Suprapubic skin (tissue), 4 donors: ENCODE data around the gene PNPLA2. TPM values are rescaled to one million over a fixed set of nuclear protein-coding genes. Genes with fewer than 3 reads are reported as not detected.

Experiments
- DNase-seq, 2 donors: peaks; one replicate each; pipeline ENCODE4 v3.0.0-alpha.2; 2019; ENCODE audit warnings: low spot score in 2 of 2
- H3K27ac ChIP-seq: fragments of 200-600 bp; sonication (generic); one replicate; pipeline ENCODE4 v1.5.1; 2019
- H3K27me3 ChIP-seq: fragments of 200-600 bp; sonication (generic); one replicate; pipeline ENCODE4 v1.5.1; 2019
- H3K36me3 ChIP-seq: fragments of 200-600 bp; sonication (generic); one replicate; pipeline ENCODE4 v1.5.1; 2019
- H3K4me1 ChIP-seq: fragments of 200-600 bp; sonication (generic); one replicate; pipeline ENCODE4 v1.5.1; 2019
- H3K4me3 ChIP-seq: fragments of 200-600 bp; sonication (generic); one replicate; pipeline ENCODE4 v1.5.1; 2019; ENCODE audit warnings: mild to moderate bottlenecking
- H3K9me3 ChIP-seq: fragments of 200-600 bp; sonication (generic); one replicate; pipeline ENCODE4 v1.5.1; 2019
- CTCF ChIP-seq, 2 donors: fragments of 200-600 bp in 1 of 2; fragments of 450-650 bp in 1 of 2; sonication (generic) in 1 of 2; IDR thresholded peaks; one replicate each; pipeline ENCODE4 v1.5.1; 2016 to 2019; ENCODE audit warnings: antibody characterized with exemption in 2 of 2, mild to moderate bottlenecking in 1 of 2, moderate library complexity in 1 of 2
- EP300 ChIP-seq: sonication (generic); formaldehyde crosslinking; IDR thresholded peaks from one replicate; pipeline ENCODE4 v1.6.1; 2017; ENCODE audit warnings: antibody characterized with exemption
- POLR2A ChIP-seq, 2 donors: fragments of 450-650 bp; IDR thresholded peaks; one replicate each; pipeline ENCODE4 v1.6.1; 2017; ENCODE audit warnings: antibody characterized with exemption in 2 of 2, mild to moderate bottlenecking in 2 of 2, moderate library complexity in 2 of 2
- POLR2AphosphoS5 ChIP-seq, 3 donors: sonication (generic); formaldehyde crosslinking; IDR thresholded peaks; one replicate each; pipeline ENCODE4 v1.6.1; 2017; ENCODE audit warnings: antibody characterized with exemption in 3 of 3
- WGBS: methylation state at CpG from one replicate; pipeline ENCODE4 v1.1.5; 2018; 5-methylcytosine and 5-hydroxymethylcytosine counted together
- total RNA-seq, 4 donors: library from RNA; depleted of rRNA; stranded (reverse); fragments of >200 nt; gene quantifications; one replicate each; pipeline ENCODE4 v1.1.0, GENCODE V29; 2016

The PNPLA2 gene
- total RNA-seq, 4 donors from 2014 or later = 74.9 to 117 (median 85.9) TPM

GRCh38 chr11:839280-839623 lies 20.5 kb downstream of the PNPLA2 start:
- no peak for DNase-seq
- Histone ChIP-seq H3K36me3 (peaks cover 44% of the 10 kb centered on the region), H3K9me3 (no peaks in the 10 kb centered on the region), H3K27me3 (no peaks in the 10 kb centered on the region), H3K4me1 (peaks cover 61% of the 10 kb centered on the region), H3K27ac (no peak overlapping the region), H3K4me3 (no peak overlapping the region)
- WGBS = 90% methylated on average over 4 of the region's 5 CpGs
- TF ChIP-seq POLR2A (IDR thresholded peaks at IDR 0.05) = no peak
- no peak for TF ChIP-seq POLR2AphosphoS5 (IDR thresholded peaks at IDR 0.05)
- no peak for TF ChIP-seq CTCF (IDR thresholded peaks at IDR 0.05)
- TF ChIP-seq EP300 = no peak

- Histone ChIP-seq H3K27me3 (no peaks in the 10 kb centered on the region), H3K4me3 (peak overlapping the region; percentile 87), H3K9me3 (no peaks in the 10 kb centered on the region), H3K27ac (no peak overlapping the region), H3K4me1 (peaks cover 61% of the 10 kb centered on the region), H3K36me3 (peaks cover 44% of the 10 kb centered on the region)
- WGBS = 73% methylated on average over 16 of the region's 25 CpGs
- no peak for DNase-seq
- TF ChIP-seq POLR2AphosphoS5 (IDR thresholded peaks at IDR 0.05) = no peak
- no peak for TF ChIP-seq EP300
- TF ChIP-seq POLR2A (IDR thresholded peaks at IDR 0.05) = no peak
- no peak for TF ChIP-seq CTCF (IDR thresholded peaks at IDR 0.05)
These were observed 21.3 kb downstream of the PNPLA2 start for GRCh38 chr11:839875-840617.

GRCh38 chr11:841981-842369 lies 23.3 kb downstream of the PNPLA2 start:
- Histone ChIP-seq H3K27ac (peak overlapping the region; percentile 97), H3K9me3 (no peaks in the 10 kb centered on the region), H3K36me3 (peaks cover 35% of the 10 kb centered on the region), H3K27me3 (no peaks in the 10 kb centered on the region), H3K4me3 (peak overlapping the region; percentile 87), H3K4me1 (peaks cover 75% of the 10 kb centered on the region)
- no peak for TF ChIP-seq CTCF (IDR thresholded peaks at IDR 0.05)
- TF ChIP-seq POLR2A (IDR thresholded peaks at IDR 0.05) = no peak
- no peak for TF ChIP-seq EP300
- no peak for TF ChIP-seq POLR2AphosphoS5 (IDR thresholded peaks at IDR 0.05)
- WGBS = 1% methylated on average over 11 of the region's 27 CpGs
- DNase-seq = no peak

DNA sequence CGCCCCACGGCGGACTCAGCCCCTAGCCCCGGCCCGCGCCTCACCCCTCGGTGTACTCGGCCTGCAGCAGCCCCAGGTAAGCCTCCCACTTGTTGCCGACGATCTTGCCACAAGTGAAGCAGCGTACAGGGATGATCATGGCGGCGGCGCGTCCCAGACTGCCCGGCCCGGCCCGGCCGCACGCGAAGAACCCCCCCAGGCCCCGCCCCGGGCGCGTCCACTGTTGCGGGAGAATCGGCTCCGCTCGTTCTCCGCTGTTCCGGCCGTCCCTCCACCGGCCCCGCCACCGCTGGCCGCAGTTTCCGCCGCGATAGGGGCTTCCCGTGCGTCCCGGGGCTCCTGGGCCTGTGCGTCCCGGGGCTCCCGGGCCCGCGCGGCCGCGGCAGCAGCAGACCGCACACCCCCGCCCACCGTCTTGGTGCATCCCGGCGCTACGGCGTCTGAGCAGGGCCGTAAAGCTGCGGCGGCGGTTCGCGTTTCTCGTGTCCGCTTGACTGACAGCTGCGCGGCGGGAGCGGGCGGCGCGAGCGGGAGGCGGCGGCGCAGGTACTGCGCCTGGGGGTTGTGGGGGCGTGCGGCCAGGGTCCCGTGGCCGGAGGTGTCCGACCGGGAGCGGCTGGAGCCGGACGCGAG lies 23.8 kb downstream of the PNPLA2 start, which contains the start of the genes POLR2L and TSPAN4:
Gene POLR2L, minus strand, starts transcription at position 160 of the 633 bp plus-strand sequence. Its CDS starts 21 bp downstream, at position 139.
Gene TSPAN4, plus strand, starts transcription at position 483 of the 633 bp plus-strand sequence. CDS start 7,453 bp downstream, outside the sequence.
- Histone ChIP-seq H3K36me3 (peaks cover 30% of the 10 kb centered on the region), H3K4me1 (peaks cover 77% of the 10 kb centered on the region), H3K9me3 (no peaks in the 10 kb centered on the region), H3K27me3 (no peaks in the 10 kb centered on the region), H3K27ac (peak within 1 kb of the TSS; percentile 97), H3K4me3 (peak within 1 kb of the TSS; percentile 87)
- DNase-seq = peak; percentile 95 to 98
- no CpG with 5 or more reads among the region's 87 CpGs for WGBS
- TF ChIP-seq EP300 = no peak
- TF ChIP-seq POLR2A (IDR thresholded peaks at IDR 0.05) = peak; percentile 75 to 91
- TF ChIP-seq CTCF (IDR thresholded peaks at IDR 0.05) = no peak
- peak; percentile 30 to 95 (median 56) for TF ChIP-seq POLR2AphosphoS5 (IDR thresholded peaks at IDR 0.05)

DNA sequence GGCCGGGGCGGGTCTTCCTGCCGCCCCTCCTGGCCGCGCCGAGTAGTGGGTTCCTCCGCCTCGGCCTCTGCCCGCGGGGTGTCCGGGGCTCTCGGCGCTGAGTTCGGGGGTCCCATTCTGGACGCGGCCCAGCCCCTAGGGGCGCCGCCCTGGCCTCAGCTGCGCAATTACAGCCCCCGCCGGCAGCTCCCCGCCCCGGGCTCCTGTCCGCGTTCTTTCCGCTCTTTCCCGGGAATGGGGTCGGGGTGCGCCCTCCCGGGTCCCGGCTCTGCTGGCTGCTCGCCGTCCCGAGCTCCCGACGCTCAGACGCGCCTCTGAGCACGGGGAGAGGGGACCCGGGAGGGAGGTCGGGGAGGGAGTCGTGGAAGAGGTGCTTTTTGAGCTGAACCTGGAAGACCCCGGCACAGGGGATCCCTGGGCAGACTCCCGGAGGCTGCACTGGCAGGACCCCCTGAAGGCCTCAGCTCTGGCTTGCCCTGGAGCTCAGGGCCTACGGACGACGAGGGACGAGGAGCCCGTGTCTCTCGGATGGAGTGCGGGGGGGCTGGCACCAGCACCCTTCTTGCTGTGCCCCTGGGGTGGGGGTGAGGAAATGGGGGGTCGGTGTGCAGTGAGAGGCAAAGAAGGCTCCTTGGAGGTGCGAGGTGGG lies 24.5 kb downstream of the PNPLA2 start:
- Histone ChIP-seq H3K9me3 (no peaks in the 10 kb centered on the region), H3K27ac (peak overlapping the region; percentile 97), H3K27me3 (no peaks in the 10 kb centered on the region), H3K36me3 (peaks cover 22% of the 10 kb centered on the region), H3K4me1 (peaks cover 84% of the 10 kb centered on the region), H3K4me3 (peak overlapping the region; percentile 87)
- 0% methylated on average over 16 of the region's 53 CpGs for WGBS
- DNase-seq = no peak
- TF ChIP-seq POLR2AphosphoS5 (IDR thresholded peaks at IDR 0.05) (no peak), POLR2A (IDR thresholded peaks at IDR 0.05) (no peak), EP300 (no peak), CTCF (IDR thresholded peaks at IDR 0.05) (peak in 1 of 2 donors; percentile 11)
